Measurements from ENCODE around the gene TGM5.
A peak's percentile ranks its signal among the peaks of the same experiment; 100 is the strongest.
"Not testable (repeated sequence)": the region's sequence is repeated elsewhere in the genome, so short reads cannot be mapped to it uniquely, and the experiment has no call there.

TGM5 gene

GRCh38 chr15:43275740-43276562 is 9.2 kb upstream of the TGM5 start:
- DNase-seq = no peak

GRCh38 chr15:43274136-43274535 is 7.4 kb upstream of the TGM5 start:
- DNase-seq = no peak

GRCh38 chr15:43273243-43273642 is 6.5 kb upstream of the TGM5 start:
- no peak for DNase-seq

GRCh38 chr15:43271908-43272307 is 5.2 kb upstream of the TGM5 start:
- DNase-seq = not testable (repeated sequence)

GRCh38 chr15:43270676-43271306 is 4.1 kb upstream of the TGM5 start:
- DNase-seq = no peak

GRCh38 chr15:43270113-43270665 is 3.5 kb upstream of the TGM5 start:
- no peak for DNase-seq

GRCh38 chr15:43268111-43269105 is 1.7 kb upstream of the TGM5 start:
- peak; percentile 32 for DNase-seq

- no peak for DNase-seq
These were observed 711 bp upstream of the TGM5 start for GRCh38 chr15:43267439-43267838.

- DNase-seq = no peak
These were observed 342 bp downstream of the TGM5 start for GRCh38 chr15:43266386-43266785.

GRCh38 chr15:43260011-43260615 is 6.6 kb downstream of the TGM5 start:
- DNase-seq = no peak

- DNase-seq = no peak
These were observed 7.9 kb downstream of the TGM5 start for GRCh38 chr15:43258781-43259180.

GRCh38 chr15:43256341-43256740 is 10.4 kb downstream of the TGM5 start:
- DNase-seq = no peak

- DNase-seq = no peak
These were observed 11.4 kb downstream of the TGM5 start for GRCh38 chr15:43255376-43255775.

- DNase-seq = peak; percentile 67
These were observed 13.0 kb downstream of the TGM5 start for GRCh38 chr15:43253431-43254403.

- DNase-seq = peak; percentile 81
These were observed 14.9 kb downstream of the TGM5 start for GRCh38 chr15:43251871-43252250.

GRCh38 chr15:43251185-43251870 is 15.4 kb downstream of the TGM5 start:
- DNase-seq = peak; percentile 68

- no peak for DNase-seq
These were observed 15.9 kb downstream of the TGM5 start for GRCh38 chr15:43250785-43251184.

- DNase-seq = peak; percentile 82
These were observed 17.0 kb downstream of the TGM5 start for GRCh38 chr15:43249699-43250203.

GRCh38 chr15:43249236-43249635 is 17.5 kb downstream of the TGM5 start:
- peak; percentile 26 for DNase-seq

GRCh38 chr15:43246261-43246774 is 20.4 kb downstream of the TGM5 start:
- no peak for DNase-seq

Data from activated CD4-positive, alpha-beta T cell treated with anti-CD3 and anti-CD28 coated beads, Interleukin-10, Interleukin-2, amounts not matched to agents 100 ng/mL and 50 ng/mL, durations not matched to agents 16 hours and 8 hours (primary cell).